Activated CD4-positive, alpha-beta T cell treated with anti-CD3 and anti-CD28 coated beads, Interleukin-2, Interleukin-6, amounts not matched to agents 100 ng/mL and 50 ng/mL, durations not matched to agents 16 hours and 8 hours (primary cell): Measurements from ENCODE around the gene TRIM36.

Experiments
- DNase-seq: peaks from one replicate; pipeline ENCODE4 v3.0.0-alpha.2; 2020

The TRIM36 gene

GRCh38 chr5:115169487-115170133 is at the start of gene TRIM36:
TRIM36 (minus strand) TSS chr5:115169908; CDS start chr5:115169634, 274 bp downstream.
- peak; percentile 96 for DNase-seq

GRCh38 chr5:115214541-115214940 is 44.8 kb upstream of the TRIM36 start:
- DNase-seq: no peak

GRCh38 chr5:115209279-115209678 is 39.6 kb upstream of the TRIM36 start:
- DNase-seq: peak; percentile 89

GRCh38 chr5:115202952-115203351 is 33.2 kb upstream of the TRIM36 start:
- no peak for DNase-seq

- DNase-seq: no peak
Observed at GRCh38 chr5:115196161-115196560, 26.5 kb upstream of the TRIM36 start.

GRCh38 chr5:115194676-115195075 is 25.0 kb upstream of the TRIM36 start:
- DNase-seq: no peak

- DNase-seq: no peak
Observed at GRCh38 chr5:115193295-115193694, 23.6 kb upstream of the TRIM36 start.

- no peak for DNase-seq
Observed at GRCh38 chr5:115192098-115192497, 22.4 kb upstream of the TRIM36 start.

- no peak for DNase-seq
Observed at GRCh38 chr5:115191474-115192031, 21.8 kb upstream of the TRIM36 start.

GRCh38 chr5:115190388-115190787 is 20.7 kb upstream of the TRIM36 start:
- DNase-seq: no peak

- DNase-seq: no peak
Observed at GRCh38 chr5:115189866-115190265, 20.2 kb upstream of the TRIM36 start.

- DNase-seq: no peak
Observed at GRCh38 chr5:115186794-115187193, 17.1 kb upstream of the TRIM36 start.

- no peak for DNase-seq
Observed at GRCh38 chr5:115184770-115185169, 15.1 kb upstream of the TRIM36 start.

- no peak for DNase-seq
Observed at GRCh38 chr5:115181757-115182156, 12.0 kb upstream of the TRIM36 start.

- DNase-seq: peak; percentile 21
Observed at GRCh38 chr5:115180165-115180709, 10.5 kb upstream of the TRIM36 start.

- DNase-seq: no peak
Observed at GRCh38 chr5:115179394-115180164, 9.9 kb upstream of the TRIM36 start.

GRCh38 chr5:115179030-115179393 is 9.3 kb upstream of the TRIM36 start:
- DNase-seq: no peak

GRCh38 chr5:115170929-115171510 is 1.3 kb upstream of the TRIM36 start:
- DNase-seq: no peak

GRCh38 chr5:115170134-115170928 is 623 bp upstream of the TRIM36 start:
- DNase-seq: peak; percentile 11

GRCh38 chr5:115168829-115169486 is 750 bp downstream of the TRIM36 start:
- no peak for DNase-seq

GRCh38 chr5:115166744-115167393 is 2.8 kb downstream of the TRIM36 start:
- DNase-seq: no peak

- DNase-seq: no peak
Observed at GRCh38 chr5:115165790-115166189, 3.9 kb downstream of the TRIM36 start.
